Immature natural killer cell (primary cell): ENCODE results near the gene CBLIF. TPM values are rescaled to one million over a fixed set of nuclear protein-coding genes. Genes with fewer than 3 reads are reported as not detected.
"Not testable (repeated sequence)": the region's sequence is repeated elsewhere in the genome, so short reads cannot be mapped to it uniquely, and the experiment has no call there.

Experiments
- DNase-seq, 3 donors: peaks; one replicate each; pipeline ENCODE4 v3.0.0; 2022; ENCODE audit warnings: mixed read lengths in 1 of 3
- H3K27ac Mint-ChIP-seq, 6 donors: one replicate each; pipeline ENCODE4 v1.8.0; 2020; ENCODE audit warnings: mixed read lengths in 6 of 6, mild to moderate bottlenecking in 5 of 6, inconsistent platforms in 4 of 6, moderate library complexity in 3 of 6
- H3K27me3 Mint-ChIP-seq, 3 donors: one replicate each; pipeline ENCODE4 v1.8.0; 2020 to 2021; ENCODE audit warnings: low read depth in 3 of 3, mild to moderate bottlenecking in 3 of 3, mixed read lengths in 3 of 3, moderate library complexity in 3 of 3, inconsistent platforms in 1 of 3
- H3K36me3 Mint-ChIP-seq, 3 donors: one replicate each; pipeline ENCODE4 v1.8.0; 2020; ENCODE audit warnings: mixed read lengths in 3 of 3, inconsistent platforms in 2 of 3, mild to moderate bottlenecking in 2 of 3
- H3K4me1 Mint-ChIP-seq, 2 donors: one replicate each; pipeline ENCODE4 v1.8.0; 2020; ENCODE audit warnings: inconsistent platforms in 2 of 2, mild to moderate bottlenecking in 2 of 2, mixed read lengths in 2 of 2, moderate library complexity in 1 of 2
- H3K4me3 Mint-ChIP-seq, 5 donors: one replicate each; pipeline ENCODE4 v1.8.0; 2020; ENCODE audit warnings: mild to moderate bottlenecking in 5 of 5, mixed read lengths in 5 of 5, inconsistent platforms in 3 of 5, moderate library complexity in 3 of 5
- H3K9me3 Mint-ChIP-seq, 6 donors: one replicate each; pipeline ENCODE4 v1.8.0; 2020; ENCODE audit warnings: mild to moderate bottlenecking in 6 of 6, mixed read lengths in 6 of 6, inconsistent platforms in 4 of 6, moderate library complexity in 3 of 6
- polyA plus RNA-seq, 3 donors: library from polyadenylated mRNA; unstranded; fragments of 300-500 nt; fragmentation: Illumina TruSeq; gene quantifications; one replicate each; pipeline ENCODE4 v1.2.3, GENCODE V29; 2021

Gene CBLIF
- polyA plus RNA-seq, 3 donors from 2014 or later: not detected

DNA sequence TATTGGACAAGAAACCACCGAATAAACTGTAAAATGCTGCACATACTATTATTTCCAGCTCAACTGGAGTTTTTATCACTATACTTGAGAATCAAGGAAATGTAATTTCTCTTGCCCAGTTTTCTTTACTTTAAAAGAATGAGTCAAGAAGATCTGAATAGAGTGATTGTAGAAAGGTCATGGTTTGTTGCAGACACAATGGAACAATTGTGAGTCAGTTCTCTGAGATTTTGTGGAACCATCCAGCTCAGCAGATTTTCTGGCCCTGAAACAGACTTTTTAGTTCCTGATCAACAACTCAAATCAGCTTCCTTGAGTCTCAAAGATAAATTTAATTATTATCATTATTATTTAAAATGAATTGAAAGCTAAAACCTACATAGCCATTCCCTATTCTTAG lies 19.7 kb upstream of the CBLIF start:
- Mint-ChIP-seq H3K27ac (no peak overlapping the region), H3K9me3 (peaks cover 0 to 9% (median 0%) of the 10 kb centered on the region in 6 donors), H3K36me3 (no peaks in the 10 kb centered on the region), H3K4me3 (no peak overlapping the region), H3K4me1 (no peaks in the 10 kb centered on the region), H3K27me3 (peaks cover 2 to 5% (median 3%) of the 10 kb centered on the region in 3 donors)
- DNase-seq: no peak

DNA sequence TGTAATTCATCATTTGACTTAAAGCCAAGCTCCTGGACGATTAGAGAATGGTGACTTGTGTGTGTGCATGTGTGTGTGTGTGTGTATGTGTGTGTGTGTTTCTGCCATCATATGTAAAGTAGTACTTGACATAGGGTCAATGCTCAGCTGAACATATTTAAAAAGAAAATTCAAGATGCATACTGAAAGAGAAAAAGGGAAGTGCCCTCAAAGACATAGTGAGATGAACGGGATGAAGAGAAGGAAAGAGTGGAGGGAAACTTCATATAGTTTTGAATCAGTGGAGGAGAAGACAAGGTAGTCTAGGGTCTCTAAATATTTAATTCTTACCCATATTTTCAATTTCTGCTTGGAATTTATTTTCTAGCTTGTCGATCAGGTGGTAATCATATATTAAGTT lies 17.0 kb upstream of the CBLIF start:
- Mint-ChIP-seq H3K27ac (no peak overlapping the region), H3K27me3 (peaks cover 3 to 5% (median 3%) of the 10 kb centered on the region in 3 donors), H3K4me3 (no peak overlapping the region), H3K4me1 (peaks cover 18 to 20% of the 10 kb centered on the region in 2 donors), H3K9me3 (peaks cover 0 to 2% (median 0%) of the 10 kb centered on the region in 6 donors), H3K36me3 (no peaks in the 10 kb centered on the region)
- no peak for DNase-seq

DNA sequence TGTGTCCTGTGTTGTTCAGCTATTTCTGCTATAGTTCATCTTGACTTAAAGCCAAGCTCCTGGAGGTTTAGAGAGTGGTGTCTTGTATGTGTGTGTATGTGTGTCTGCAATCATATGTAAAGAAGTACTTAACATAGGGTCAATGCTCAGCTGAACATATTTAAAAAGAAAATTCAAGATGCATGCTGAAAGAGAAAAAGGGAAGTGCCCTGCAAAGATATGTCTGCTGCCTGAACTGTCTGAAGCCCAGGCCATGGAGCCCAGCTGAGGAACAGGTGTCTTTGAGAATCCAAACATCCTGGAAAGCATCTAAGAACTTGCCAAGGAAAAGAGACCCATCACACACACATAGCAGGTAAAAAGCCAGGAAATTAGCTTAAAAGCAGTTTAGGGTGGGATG lies 14.4 kb upstream of the CBLIF start:
- DNase-seq: no peak
- no peak overlapping the region for H3K4me3 Mint-ChIP-seq
- no peaks in the 10 kb centered on the region for H3K9me3 Mint-ChIP-seq
- peak overlapping the region in 1 of 6 donors; percentile 12 for H3K27ac Mint-ChIP-seq
- no peaks in the 10 kb centered on the region for H3K36me3 Mint-ChIP-seq
- H3K4me1 Mint-ChIP-seq: peaks cover 20% of the 10 kb centered on the region in 2 donors
- H3K27me3 Mint-ChIP-seq: peaks cover 2 to 3% (median 2%) of the 10 kb centered on the region in 3 donors

DNA sequence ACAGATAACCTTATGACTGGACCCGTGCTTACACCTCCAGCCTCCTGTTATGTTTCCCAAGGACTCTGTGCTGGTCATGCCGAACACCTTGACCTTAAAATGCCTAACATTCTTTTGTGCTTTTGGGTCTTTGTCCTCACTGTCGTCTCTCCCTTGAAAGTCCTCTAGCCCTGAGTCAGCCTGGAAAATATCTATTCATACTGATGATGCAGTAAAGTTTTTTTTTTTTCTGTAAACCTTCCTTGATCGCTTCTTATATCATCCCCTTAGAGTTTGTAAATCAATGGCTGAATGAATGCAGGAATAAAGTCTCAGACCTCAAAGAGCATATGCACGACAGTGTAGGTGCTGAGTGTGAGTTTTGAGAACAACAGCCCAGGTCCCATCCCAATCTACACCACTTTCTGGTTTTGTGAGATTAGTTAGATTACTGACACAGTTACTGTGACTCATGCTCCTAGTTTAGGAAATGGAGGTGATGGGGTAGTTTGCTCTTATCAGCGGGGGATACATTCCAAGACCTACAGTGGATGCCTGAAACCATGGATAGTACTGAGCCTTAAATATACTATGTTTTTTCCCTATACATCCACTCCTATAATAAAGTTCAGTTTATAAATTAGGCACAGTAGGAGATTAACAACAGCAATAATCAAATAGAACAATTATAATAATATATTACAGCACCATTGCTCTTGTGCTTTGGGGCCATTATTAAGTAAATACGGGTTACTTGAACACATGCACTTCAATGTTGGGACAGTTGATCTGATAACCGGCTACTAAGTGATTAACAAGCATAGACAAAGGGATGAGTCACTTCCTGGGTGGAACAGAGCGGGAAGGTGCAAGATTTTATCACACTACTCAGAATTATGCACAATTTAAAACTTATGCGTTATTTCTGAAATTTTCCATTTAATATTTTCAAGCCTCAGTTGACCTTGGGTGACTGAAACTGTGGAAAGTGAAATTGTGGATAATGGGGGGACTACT lies 12.4 kb upstream of the CBLIF start:
- Mint-ChIP-seq H3K27ac (peak overlapping the region in 3 of 6 donors; percentile 30 to 53 (median 52)), H3K4me3 (peak overlapping the region; percentile 0 to 29 (median 21)), H3K36me3 (no peaks in the 10 kb centered on the region), H3K27me3 (peaks cover 2 to 5% (median 3%) of the 10 kb centered on the region in 3 donors), H3K9me3 (no peaks in the 10 kb centered on the region), H3K4me1 (peaks cover 20% of the 10 kb centered on the region in 2 donors)
- no peak for DNase-seq

DNA sequence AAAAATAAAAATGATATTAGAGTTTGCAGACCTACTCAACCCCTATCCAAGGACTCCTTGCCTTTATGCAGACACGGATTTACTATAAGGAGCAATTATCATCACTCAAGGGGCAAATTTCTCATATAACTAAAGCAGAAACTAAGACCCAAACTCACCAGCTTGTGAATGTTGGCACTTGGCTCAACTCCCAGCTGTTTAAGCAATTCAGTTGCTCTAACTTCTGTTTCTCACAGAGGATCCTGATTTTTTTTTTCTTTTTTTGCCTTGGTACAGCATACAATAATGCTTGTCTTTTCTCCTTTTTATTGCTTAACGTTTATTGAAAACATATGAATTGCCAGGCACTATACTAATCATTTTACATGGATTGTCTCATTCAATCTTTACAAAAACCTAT lies 9.6 kb upstream of the CBLIF start:
- DNase-seq: no peak
- Mint-ChIP-seq H3K36me3 (no peaks in the 10 kb centered on the region), H3K9me3 (no peaks in the 10 kb centered on the region), H3K4me3 (no peak overlapping the region), H3K4me1 (peaks cover 20% of the 10 kb centered on the region in 2 donors), H3K27me3 (peaks cover 0 to 7% (median 2%) of the 10 kb centered on the region in 3 donors), H3K27ac (no peak overlapping the region)

DNA sequence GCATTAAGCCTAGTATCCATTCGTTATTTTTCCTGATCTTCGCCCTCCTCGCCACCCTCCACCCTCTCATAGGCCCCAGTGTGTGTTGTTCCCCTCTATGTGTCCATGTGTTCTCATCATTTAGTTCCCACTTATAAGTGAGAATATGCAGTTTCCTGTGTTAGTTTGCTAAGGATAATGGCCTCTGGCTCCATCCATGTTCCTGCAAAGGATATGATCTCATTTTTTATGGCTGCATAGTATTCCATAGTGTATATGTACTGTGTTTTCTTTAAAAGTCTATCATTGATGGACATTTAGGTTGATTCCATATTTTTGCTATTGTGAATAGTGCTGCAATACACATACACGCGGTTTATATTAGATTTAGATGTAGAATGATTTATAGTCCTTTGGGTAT lies 6.1 kb upstream of the CBLIF start:
- not testable (repeated sequence) for H3K4me1 Mint-ChIP-seq, H3K36me3 Mint-ChIP-seq, H3K9me3 Mint-ChIP-seq, H3K4me3 Mint-ChIP-seq, H3K27me3 Mint-ChIP-seq, H3K27ac Mint-ChIP-seq, DNase-seq

DNA sequence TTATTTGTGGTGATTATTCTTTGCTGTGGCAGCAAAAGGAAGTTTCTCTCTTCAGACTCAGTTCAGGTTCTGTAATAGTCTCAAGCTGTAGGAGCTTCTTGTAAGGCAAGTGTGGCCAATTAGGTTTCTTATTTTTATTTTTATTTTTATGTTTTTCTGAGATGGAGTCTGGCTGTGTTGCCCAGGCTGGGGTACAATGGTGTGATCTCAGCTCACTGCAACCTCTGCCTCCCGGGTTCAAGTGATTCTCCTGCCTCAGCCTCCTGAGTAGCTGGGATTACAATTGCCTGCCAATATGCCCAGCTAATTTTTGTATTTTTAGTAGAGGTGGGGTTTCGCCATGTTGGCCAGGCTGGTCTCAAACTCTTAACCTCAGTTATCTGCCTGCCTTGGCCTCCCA lies 4.3 kb upstream of the CBLIF start:
- H3K4me1 Mint-ChIP-seq, H3K36me3 Mint-ChIP-seq, H3K9me3 Mint-ChIP-seq: not testable (repeated sequence)

DNA sequence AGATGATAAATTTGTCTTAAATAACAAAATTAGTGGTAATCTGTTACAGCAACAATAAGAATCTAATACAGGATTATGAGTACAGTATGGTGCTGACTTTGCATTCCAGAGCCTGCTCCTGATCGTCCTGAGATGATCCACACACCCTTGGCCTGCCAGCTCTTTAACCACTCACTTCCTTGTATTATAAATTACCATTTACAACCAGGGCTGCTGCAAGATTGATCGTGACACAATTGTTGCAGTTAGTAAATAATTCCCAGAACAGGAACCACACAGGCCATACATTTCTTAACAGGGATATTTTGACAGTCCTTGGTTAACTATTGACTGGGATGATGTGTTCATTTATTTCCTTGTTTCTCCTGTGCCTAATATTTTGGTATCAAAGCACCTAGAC lies 3.8 kb upstream of the CBLIF start:
- no peak overlapping the region for H3K27ac Mint-ChIP-seq
- H3K27me3 Mint-ChIP-seq: peaks cover 1 to 8% (median 3%) of the 10 kb centered on the region in 3 donors
- no peaks in the 10 kb centered on the region for H3K9me3 Mint-ChIP-seq

More for the DNA sequence above, 4.3 kb upstream of the CBLIF start:
- not testable (repeated sequence) for H3K4me3 Mint-ChIP-seq, H3K27me3 Mint-ChIP-seq, H3K27ac Mint-ChIP-seq, DNase-seq

DNA sequence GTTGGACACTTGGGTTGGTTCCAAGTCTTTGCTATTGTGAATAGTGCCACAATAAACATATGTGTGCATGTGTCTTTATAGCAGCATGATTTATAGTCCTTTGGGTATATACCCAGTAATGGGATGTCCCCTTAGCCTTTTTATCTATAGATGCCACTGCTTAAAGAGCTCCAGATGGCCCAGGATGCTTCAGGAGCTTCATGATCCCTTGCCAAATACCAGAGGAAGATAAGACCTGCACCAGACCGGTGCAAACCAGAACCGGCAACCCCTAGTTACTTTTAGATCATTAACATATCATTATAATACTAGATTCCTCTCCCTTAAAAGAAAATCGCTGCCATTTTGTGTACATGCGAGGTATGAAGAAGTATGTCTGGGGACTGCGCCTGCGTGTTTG lies 3.1 kb upstream of the CBLIF start:
- H3K27me3 Mint-ChIP-seq, H3K27ac Mint-ChIP-seq, H3K4me1 Mint-ChIP-seq, H3K9me3 Mint-ChIP-seq, H3K36me3 Mint-ChIP-seq, DNase-seq, H3K4me3 Mint-ChIP-seq: not testable (repeated sequence)

More for the DNA sequence above, 3.8 kb upstream of the CBLIF start:
- H3K4me1 Mint-ChIP-seq: no peaks in the 10 kb centered on the region
- H3K36me3 Mint-ChIP-seq: no peaks in the 10 kb centered on the region
- no peak for DNase-seq
- no peak overlapping the region for H3K4me3 Mint-ChIP-seq

DNA sequence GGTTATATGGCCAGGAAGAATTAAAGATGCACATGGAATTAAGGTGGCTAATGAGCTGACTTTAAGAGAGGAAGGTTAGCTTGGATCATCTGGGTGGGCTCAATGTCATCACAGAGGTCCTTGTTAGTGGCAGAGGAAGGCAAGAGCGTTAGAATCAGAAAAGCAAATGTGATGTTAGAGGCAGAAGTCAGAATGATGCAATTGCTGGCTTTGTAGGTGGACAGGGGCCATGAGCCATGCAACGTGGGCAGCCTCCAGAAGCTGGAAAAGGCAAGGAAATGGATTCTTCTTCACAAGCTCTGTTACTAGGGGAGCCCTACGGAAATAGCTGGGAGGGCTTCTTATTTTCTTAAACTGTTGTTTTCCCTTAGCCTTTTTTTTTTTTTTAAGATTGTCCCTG lies 2.3 kb upstream of the CBLIF start:
- Mint-ChIP-seq H3K27me3 (peaks cover 1 to 7% (median 4%) of the 10 kb centered on the region in 3 donors), H3K9me3 (no peaks in the 10 kb centered on the region), H3K36me3 (no peaks in the 10 kb centered on the region), H3K27ac (no peak overlapping the region), H3K4me3 (no peak overlapping the region), H3K4me1 (no peaks in the 10 kb centered on the region)
- DNase-seq: no peak

DNA sequence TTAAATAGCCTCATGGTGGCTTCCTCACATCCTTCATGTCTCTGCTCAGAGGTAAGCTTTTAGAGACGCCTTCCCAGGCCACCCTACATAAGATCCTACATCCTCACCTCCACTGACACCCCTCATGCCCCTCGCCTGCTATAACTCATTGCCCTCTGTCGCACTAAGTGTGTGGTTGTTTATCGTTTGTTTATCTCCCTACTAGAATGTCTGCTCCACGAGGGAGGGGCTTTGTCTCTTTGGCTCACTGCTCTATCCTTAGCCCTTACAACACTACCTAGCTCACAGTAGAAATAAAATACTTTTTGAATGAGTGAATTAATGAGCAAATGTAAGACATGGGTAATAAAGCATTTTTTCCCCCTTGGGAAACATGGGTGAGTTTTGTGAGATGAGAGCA lies 1.3 kb upstream of the CBLIF start:
- Mint-ChIP-seq H3K9me3 (no peaks in the 10 kb centered on the region), H3K4me1 (no peaks in the 10 kb centered on the region), H3K4me3 (no peak overlapping the region), H3K36me3 (no peaks in the 10 kb centered on the region), H3K27ac (no peak overlapping the region), H3K27me3 (peaks cover 1 to 11% (median 3%) of the 10 kb centered on the region in 3 donors)
- no peak for DNase-seq

DNA sequence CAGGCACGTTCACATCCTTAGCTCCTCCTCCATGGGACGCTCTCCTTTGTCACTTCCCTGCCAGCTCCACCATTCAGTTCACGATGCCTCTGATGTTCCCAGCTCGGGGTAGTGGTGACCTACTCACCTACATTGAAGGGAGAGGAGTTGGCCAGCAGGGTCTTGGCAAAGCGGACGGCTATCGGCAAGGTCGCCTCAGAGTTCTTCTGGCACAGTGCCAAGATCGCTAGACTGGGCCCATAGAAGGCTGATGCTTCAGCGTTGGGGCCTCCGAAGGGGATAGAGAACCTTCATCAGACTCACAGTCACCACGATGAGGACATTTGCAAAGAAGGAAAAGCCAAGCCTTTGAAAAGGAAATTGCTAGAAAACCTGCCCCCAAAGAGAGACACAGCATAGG lies 3.0 kb downstream of the CBLIF start:
- no peak overlapping the region for H3K27ac Mint-ChIP-seq
- H3K9me3 Mint-ChIP-seq: no peaks in the 10 kb centered on the region
- H3K36me3 Mint-ChIP-seq: no peaks in the 10 kb centered on the region
- no peaks in the 10 kb centered on the region for H3K4me1 Mint-ChIP-seq
- peaks cover 1 to 9% (median 4%) of the 10 kb centered on the region in 3 donors for H3K27me3 Mint-ChIP-seq
- no peak overlapping the region for H3K4me3 Mint-ChIP-seq
- no peak for DNase-seq

DNA sequence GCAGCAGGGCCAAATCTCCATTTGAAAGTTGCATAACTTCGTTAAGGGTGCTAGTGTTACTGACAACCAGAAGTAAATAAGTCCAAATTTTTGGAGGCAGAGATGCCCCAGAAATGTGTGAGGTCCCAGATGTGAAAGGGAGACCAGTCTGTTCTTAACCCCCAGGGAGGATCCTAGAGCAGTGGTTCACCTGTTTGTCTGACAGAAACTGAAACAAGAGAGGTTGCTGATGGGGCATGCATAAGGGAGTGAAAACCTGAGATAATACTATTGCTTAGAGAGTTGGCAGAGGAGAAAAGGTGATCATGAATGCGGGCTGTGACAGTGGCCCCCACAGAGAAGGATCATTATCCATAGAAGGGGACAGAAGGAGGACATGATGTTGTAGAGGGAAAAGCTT lies 3.8 kb downstream of the CBLIF start:
- Mint-ChIP-seq H3K4me3 (no peak overlapping the region), H3K9me3 (no peaks in the 10 kb centered on the region), H3K36me3 (no peaks in the 10 kb centered on the region), H3K27ac (no peak overlapping the region), H3K4me1 (no peaks in the 10 kb centered on the region), H3K27me3 (peaks cover 3 to 9% (median 4%) of the 10 kb centered on the region in 3 donors)
- no peak for DNase-seq

DNA sequence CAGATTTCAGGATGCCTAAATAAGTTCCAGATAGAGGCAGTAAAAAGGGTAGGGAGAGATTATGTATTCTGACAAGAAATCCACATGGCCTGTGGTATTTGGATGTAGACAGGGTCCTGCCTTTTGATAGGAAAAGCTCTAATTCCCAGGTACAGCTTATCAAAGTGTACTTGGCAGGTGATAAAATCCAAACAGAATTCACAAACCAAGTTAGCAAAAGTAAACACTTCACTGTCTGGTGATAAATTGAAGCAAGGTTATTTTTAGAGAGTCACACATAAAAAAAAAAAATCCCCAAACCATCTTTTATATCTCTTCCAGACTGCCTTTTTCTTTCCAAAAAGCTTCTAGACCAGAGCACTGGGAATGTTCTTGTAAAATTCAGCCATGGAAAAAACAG lies 5.7 kb downstream of the CBLIF start:
- Mint-ChIP-seq H3K4me3 (no peak overlapping the region), H3K36me3 (no peaks in the 10 kb centered on the region), H3K4me1 (no peaks in the 10 kb centered on the region), H3K27me3 (peaks cover 2 to 15% (median 3%) of the 10 kb centered on the region in 3 donors), H3K27ac (no peak overlapping the region), H3K9me3 (no peaks in the 10 kb centered on the region)
- no peak for DNase-seq
